Activated naive CD4-positive, alpha-beta T cell treated with anti-CD3 and anti-CD28 coated beads for 36 hours (primary cell): Measurements from ENCODE around the gene PSMA4. TPM values are rescaled to one million over a fixed set of nuclear protein-coding genes. Genes with fewer than 3 reads are reported as not detected.
A peak's percentile ranks its signal among the peaks of the same experiment; 100 is the strongest.

Experiments used
- CTCF ChIA-PET: fragments of 350-600 bp; sonication (Branson Sonifier 250); formaldehyde crosslinking; loops from one replicate; lab custom pipeline; 2021; ENCODE audit warnings: antibody characterized with exemption; lab: Charles Lee
- DNase-seq: peaks from one replicate; pipeline ENCODE4 v3.0.0-alpha.2; 2020
- H3K27ac Mint-ChIP-seq: one replicate; pipeline ENCODE4 v1.8.0; 2021; ENCODE audit warnings: mild to moderate bottlenecking, mixed read lengths
- H3K27me3 Mint-ChIP-seq: one replicate; pipeline ENCODE4 v1.8.0; 2021; ENCODE audit warnings: low read depth, mixed read lengths
- H3K36me3 Mint-ChIP-seq: one replicate; pipeline ENCODE4 v1.8.0; 2021; ENCODE audit warnings: low read depth, mixed read lengths
- H3K4me1 Mint-ChIP-seq: one replicate; pipeline ENCODE4 v1.8.0; 2021; ENCODE audit warnings: low read depth, mixed read lengths
- H3K4me3 Mint-ChIP-seq: one replicate; pipeline ENCODE4 v1.8.0; 2021; ENCODE audit warnings: mild to moderate bottlenecking, moderate library complexity, mixed read lengths
- H3K9me3 Mint-ChIP-seq: one replicate; pipeline ENCODE4 v1.8.0; 2021; ENCODE audit warnings: mixed read lengths
- intact Hi-C: fragments of 100-400 bp; cut with micrococcal nuclease; formaldehyde crosslinking; loops from one replicate; pipeline ENCODE4 v1.15.1; 2023
- total RNA-seq, 2 experiments: library from RNA; stranded (reverse); gene quantifications; one replicate each; pipeline ENCODE4 v1.2.3, GENCODE V29; 2021

Gene PSMA4
- total RNA-seq, 2 experiments from 2014 or later = 306 to 310 TPM

DNA sequence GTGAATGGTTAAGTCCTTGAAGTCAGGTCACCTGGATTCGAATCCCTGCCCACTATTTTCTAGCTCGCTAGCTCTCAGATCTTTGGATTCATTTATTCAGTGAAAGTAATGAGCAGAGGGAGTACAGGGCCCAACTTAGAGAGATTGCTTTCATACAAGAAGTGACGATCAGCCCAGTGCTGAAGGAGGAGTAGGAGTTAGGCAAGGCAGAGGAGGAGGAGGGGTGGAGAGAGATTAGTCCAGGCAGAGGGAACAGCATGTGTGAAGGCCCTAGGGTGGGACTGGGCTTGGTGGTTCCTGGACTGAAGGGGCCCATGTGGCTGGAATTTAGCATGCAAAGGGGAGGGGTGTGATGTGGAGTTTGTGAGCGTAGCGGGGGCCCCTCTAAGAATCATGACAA, 21.2 kb downstream of the PSMA4 start:
- H3K4me3 Mint-ChIP-seq = no peak overlapping the region
- H3K9me3 Mint-ChIP-seq = no peaks in the 10 kb centered on the region
- peaks cover 7% of the 10 kb centered on the region for H3K36me3 Mint-ChIP-seq
- DNase-seq = no peak
- H3K27me3 Mint-ChIP-seq = peaks cover 29% of the 10 kb centered on the region
- no peak overlapping the region for H3K27ac Mint-ChIP-seq
- peaks cover 15% of the 10 kb centered on the region for H3K4me1 Mint-ChIP-seq
- CTCF ChIA-PET = interaction anchor here (0.6 to 0.7 kb wide), 2 partner anchors 83 to 123 kb away, joined by 3 read pairs; partner anchors contain the start of gene IREB2
- intact Hi-C loops = loop anchor here (5.0 kb wide), 1 partner anchor 54 kb away; the partner anchor contains the start of gene HYKK

DNA sequence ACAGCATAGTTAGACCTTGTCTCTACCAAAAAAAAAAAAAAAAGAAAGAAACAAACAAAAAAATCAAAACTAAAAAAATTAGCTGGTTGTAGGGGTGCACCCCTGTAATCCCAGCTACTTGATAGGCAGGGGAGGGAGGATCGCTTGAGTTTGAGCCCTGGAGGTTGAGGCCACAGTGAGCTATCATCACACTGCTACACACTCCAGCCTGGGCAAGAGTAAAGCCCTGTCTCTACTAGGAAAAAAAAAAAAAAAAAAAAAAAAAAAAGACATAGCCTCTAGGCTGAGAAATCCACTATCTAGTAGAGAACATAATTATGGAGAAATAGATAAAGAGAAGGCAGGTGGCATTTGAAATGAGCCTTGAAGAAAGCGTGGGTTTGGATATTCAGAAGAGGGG, 22.8 kb downstream of the PSMA4 start:
- CTCF ChIA-PET = no interaction called here
- H3K27ac Mint-ChIP-seq = no peak overlapping the region
- no peak for DNase-seq
- peaks cover 2% of the 10 kb centered on the region for H3K36me3 Mint-ChIP-seq
- no peak overlapping the region for H3K4me3 Mint-ChIP-seq
- peaks cover 22% of the 10 kb centered on the region for H3K4me1 Mint-ChIP-seq
- intact Hi-C loops = loop anchor here (5.0 kb wide), 1 partner anchor 56 kb away; the partner anchor contains the start of gene HYKK
- H3K9me3 Mint-ChIP-seq = no peaks in the 10 kb centered on the region
- H3K27me3 Mint-ChIP-seq = peaks cover 36% of the 10 kb centered on the region

DNA sequence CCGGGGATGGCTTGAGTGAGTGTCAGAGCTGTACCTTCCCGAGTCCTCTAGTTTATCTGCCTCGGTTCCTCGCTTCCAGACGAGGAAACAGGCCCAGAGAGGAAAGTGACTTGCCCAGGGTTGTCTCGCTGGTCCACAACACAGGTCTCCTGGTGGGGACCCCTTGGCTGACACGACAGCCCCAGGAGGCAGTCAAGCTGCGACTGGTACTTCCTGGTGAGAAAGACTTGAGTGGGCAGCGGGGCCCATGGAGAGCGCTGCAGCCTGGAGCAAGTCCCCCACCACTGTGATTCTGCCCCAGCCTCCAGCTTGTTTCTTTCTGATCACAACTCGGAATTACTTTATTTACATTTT, 24.5 kb downstream of the PSMA4 start:
- Mint-ChIP-seq H3K27ac (no peak overlapping the region), H3K9me3 (no peaks in the 10 kb centered on the region), H3K27me3 (peaks cover 36% of the 10 kb centered on the region)

DNA sequence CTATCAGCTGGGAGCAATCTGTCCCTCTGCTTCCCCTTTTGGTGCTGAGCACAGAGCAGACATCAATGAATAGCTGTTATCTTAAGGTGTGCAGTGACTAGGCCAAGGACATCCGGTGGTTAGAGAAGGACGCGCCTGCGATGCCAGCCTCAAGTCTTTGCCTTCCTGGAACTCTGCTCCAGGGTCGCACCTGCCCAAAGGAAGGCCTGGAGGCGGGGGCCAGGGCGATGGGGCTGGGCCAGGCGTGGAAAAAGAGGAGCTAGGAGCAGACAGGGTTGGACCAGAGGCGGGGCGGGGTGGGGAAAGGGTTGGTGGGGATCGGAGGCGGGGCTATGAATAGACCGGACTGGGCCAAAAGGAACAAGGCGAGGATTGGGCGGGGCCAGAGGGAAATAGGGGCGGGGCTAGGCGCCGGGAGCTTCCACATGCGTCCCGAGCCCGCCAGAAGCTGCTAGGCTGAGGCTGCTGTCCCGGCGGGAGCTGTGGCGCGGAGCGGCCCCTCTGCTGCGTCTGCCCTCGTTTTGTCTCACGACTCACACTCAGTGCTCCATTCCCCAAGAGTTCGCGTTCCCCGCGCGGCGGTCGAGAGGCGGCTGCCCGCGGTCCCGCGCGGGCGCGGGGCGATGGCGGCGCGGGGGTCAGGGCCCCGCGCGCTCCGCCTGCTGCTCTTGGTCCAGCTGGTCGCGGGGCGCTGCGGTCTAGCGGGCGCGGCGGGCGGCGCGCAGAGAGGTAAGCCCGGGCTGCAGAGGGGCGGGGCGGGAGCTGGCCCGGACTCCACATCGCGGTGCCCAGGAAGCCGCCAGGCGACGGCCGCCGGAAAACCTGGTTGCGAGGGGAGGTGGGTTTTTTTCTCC, 25.1 kb downstream of the PSMA4 start, which contains the start of gene CHRNA5:
TSS of gene CHRNA5 (plus strand) at position 424 of the 854 bp plus-strand sequence. CDS start at position 624, 200 bp downstream.
- no peaks in the 10 kb centered on the region for H3K9me3 Mint-ChIP-seq
- DNase-seq = peak; percentile 46
- intact Hi-C loops = loop anchor here (1.0 kb wide), 1 partner anchor 263 kb away; no protein-coding TSS in a partner anchor
- no peak within 1 kb of the TSS for H3K27ac Mint-ChIP-seq
- H3K27me3 Mint-ChIP-seq = peaks cover 36% of the 10 kb centered on the region
- H3K36me3 Mint-ChIP-seq = no peaks in the 10 kb centered on the region
- peak within 1 kb of the TSS; percentile 80 for H3K4me3 Mint-ChIP-seq
- peaks cover 24% of the 10 kb centered on the region for H3K4me1 Mint-ChIP-seq
- CTCF ChIA-PET = interaction anchor here (0.8 to 1.0 kb wide), 2 partner anchors 74 to 128 kb away, joined by 3 read pairs; partner anchors contain the start of gene IREB2

More for the DNA sequence above, 24.5 kb downstream of the PSMA4 start:
- intact Hi-C loops = loop anchor here (1.0 to 5.0 kb wide), 2 partner anchors 57 to 262 kb away; partner anchors contain the start of gene HYKK
- Mint-ChIP-seq H3K4me1 (peaks cover 24% of the 10 kb centered on the region), H3K36me3 (no peaks in the 10 kb centered on the region), H3K4me3 (peak overlapping the region; percentile 80)
- CTCF ChIA-PET = interaction anchor here (1.0 kb wide), 1 partner anchor 74 kb away, joined by 3 read pairs; no protein-coding TSS in a partner anchor
- DNase-seq = no peak

DNA sequence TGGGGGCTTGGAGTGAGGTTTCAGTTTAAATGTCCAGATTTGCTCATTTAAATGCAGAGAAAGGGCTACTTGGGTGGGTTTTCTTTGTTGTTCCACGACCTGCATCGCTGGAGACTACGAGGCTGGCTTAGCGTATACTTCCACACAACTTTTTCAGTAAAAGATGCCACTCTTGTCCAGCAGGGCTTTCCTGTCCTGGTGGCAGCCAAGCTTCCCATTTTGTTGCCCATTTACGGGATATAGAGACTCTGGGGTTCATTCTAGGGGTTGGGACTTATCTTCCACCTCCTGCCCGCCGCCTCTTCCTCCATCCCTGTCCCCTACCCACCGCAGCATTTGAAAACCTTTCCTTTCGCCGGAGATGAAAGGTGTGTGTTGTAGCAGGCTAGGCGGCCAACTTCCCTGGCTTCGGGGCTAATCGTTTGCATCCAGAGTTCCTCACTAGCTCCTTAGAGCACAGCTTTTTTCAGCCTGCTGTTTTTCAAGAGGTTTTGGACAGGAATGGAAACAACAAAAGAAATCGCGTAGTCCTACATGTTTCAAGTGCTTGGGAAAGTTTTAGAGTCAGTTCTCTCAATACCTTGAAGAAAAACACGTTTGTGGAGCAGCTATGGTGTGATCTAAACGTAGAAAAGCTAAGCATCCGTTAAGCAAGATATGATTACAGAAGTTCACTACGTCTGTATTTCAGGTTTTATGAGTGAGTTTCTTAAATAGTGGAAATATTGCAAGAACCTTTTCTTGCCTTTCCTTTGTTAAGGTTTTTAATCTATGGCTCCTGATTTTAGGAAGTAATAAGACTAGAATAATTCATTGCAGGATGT, 25.9 kb downstream of the PSMA4 start:
- Mint-ChIP-seq H3K9me3 (no peaks in the 10 kb centered on the region), H3K4me1 (peaks cover 24% of the 10 kb centered on the region), H3K36me3 (no peaks in the 10 kb centered on the region), H3K27ac (no peak overlapping the region), H3K4me3 (peak overlapping the region; percentile 80), H3K27me3 (peaks cover 41% of the 10 kb centered on the region)
- CTCF ChIA-PET = interaction anchor here (0.8 kb wide), 1 partner anchor 129 kb away, joined by 3 read pairs; the partner anchor contains the start of gene IREB2
- intact Hi-C loops = loop anchor here (1.0 to 2.0 kb wide), 2 partner anchors 25 to 264 kb away; partner anchors contain the start of gene PSMA4
- no peak for DNase-seq

DNA sequence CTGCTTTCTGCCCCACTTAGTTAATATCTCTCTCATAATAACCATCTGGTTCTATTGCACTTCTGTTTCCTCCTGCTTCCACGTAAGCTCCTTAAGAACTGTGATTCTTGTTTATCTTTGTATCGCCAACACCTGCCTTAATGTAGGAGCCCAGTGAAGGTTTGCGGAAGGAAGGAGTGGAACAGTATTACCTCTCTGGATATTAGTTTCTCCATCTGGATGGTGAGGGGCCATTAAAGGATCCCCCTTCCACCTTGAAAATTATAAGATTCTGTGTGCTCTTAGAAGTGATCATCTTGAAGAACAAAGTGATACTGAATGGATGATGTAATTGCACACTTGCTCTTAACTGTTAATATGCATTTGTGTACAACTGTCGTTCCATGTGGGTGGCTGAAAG, 27.3 kb downstream of the PSMA4 start:
- peaks cover 38% of the 10 kb centered on the region for H3K27me3 Mint-ChIP-seq

DNA sequence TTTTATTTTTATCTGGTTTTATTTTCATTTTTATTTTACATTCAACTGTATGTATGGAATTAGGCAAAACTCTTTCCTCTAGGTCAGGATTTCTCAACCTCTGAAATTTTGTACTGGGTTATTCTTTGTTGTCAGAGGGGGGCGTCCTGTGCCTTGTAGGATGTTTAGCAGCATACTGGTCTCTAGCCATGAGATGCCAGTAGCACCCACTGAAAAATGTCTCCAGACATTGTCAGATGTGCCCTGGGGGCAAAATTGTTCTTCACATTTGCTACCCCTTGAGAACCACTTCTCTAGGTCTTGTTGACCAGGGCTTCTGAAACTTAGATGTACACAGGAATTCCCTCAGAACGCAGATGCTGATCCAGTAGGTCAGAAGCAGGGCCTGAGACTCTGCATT, 30.5 kb downstream of the PSMA4 start:
- Mint-ChIP-seq H3K4me1 (peaks cover 15% of the 10 kb centered on the region), H3K4me3 (no peak overlapping the region), H3K36me3 (no peaks in the 10 kb centered on the region), H3K9me3 (no peaks in the 10 kb centered on the region), H3K27me3 (peaks cover 22% of the 10 kb centered on the region), H3K27ac (no peak overlapping the region)
- intact Hi-C loops = no loop called here
- no peak for DNase-seq
- CTCF ChIA-PET = no interaction called here

More for the DNA sequence above, 27.3 kb downstream of the PSMA4 start:
- DNase-seq = no peak
- intact Hi-C loops = loop anchor here (2.0 kb wide), 1 partner anchor 27 kb away; the partner anchor contains the start of gene PSMA4
- no peaks in the 10 kb centered on the region for H3K36me3 Mint-ChIP-seq
- peaks cover 24% of the 10 kb centered on the region for H3K4me1 Mint-ChIP-seq
- CTCF ChIA-PET = no interaction called here
- no peaks in the 10 kb centered on the region for H3K9me3 Mint-ChIP-seq
- no peak overlapping the region for H3K4me3 Mint-ChIP-seq
- H3K27ac Mint-ChIP-seq = no peak overlapping the region

DNA sequence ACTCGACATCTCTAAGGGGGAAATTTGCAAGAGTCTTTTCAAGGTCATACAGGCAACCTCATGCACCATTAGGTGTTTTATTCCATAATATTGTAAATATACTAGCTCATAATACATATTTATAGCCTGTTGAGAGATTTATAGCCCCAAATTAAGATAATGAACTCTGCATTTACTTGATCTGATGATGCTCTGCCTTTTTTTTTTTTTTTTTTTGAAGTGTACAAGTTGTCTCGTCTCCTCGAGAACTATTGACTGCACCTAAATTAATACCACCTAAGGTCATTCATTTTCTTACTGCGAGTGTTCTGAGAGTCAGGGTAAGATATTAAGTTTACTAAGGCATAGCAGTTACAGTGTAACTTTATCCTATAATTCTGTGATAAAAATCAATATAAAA, 31.1 kb downstream of the PSMA4 start:
- H3K9me3 Mint-ChIP-seq = no peaks in the 10 kb centered on the region
- intact Hi-C loops = no loop called here
- CTCF ChIA-PET = no interaction called here
- H3K4me3 Mint-ChIP-seq = no peak overlapping the region
- peaks cover 16% of the 10 kb centered on the region for H3K27me3 Mint-ChIP-seq
- no peak for DNase-seq
- no peak overlapping the region for H3K27ac Mint-ChIP-seq
- no peaks in the 10 kb centered on the region for H3K36me3 Mint-ChIP-seq
- peaks cover 10% of the 10 kb centered on the region for H3K4me1 Mint-ChIP-seq

DNA sequence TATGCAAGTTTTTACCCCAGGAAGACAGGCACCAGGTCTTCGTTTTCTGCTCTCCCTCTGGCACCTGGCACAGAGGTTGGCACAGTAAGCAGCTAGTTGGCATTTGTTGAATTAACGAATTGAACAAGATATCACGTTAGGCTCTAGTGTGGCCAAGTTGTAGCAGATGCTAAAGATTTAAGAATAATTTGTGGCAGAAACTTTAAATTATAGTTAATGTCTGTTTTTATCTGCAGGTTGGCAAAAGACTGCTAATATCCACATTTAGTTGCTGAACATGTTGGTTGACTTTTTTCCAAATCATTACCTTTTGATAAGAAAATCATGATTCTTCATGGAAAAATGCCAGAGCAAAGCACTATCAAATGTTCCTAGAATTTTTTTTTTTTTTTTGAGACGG, 33.2 kb downstream of the PSMA4 start:
- Mint-ChIP-seq H3K9me3 (no peaks in the 10 kb centered on the region), H3K36me3 (no peaks in the 10 kb centered on the region), H3K27ac (no peak overlapping the region), H3K27me3 (peaks cover 5% of the 10 kb centered on the region), H3K4me3 (no peak overlapping the region), H3K4me1 (peaks cover 2% of the 10 kb centered on the region)
- CTCF ChIA-PET = no interaction called here
- no peak for DNase-seq
- intact Hi-C loops = no loop called here

DNA sequence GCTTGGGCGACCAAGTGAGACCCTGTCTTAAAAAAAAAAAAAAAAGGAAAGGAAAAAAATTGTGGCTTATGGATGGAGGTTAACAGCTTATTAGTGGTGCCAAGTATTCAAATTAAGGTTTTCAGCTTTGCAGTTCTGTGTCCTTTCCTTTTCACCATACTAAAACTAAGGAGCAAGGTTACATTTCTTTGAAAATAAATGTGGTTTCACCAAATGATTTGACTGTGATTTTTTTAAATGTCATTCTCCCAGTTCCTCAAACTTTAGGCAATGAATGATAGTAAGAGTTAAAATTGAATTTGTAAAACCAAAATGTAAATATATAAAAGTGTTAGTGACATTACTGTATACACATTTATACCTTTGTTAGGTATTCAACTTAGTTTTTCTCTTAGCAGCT, 34.7 kb downstream of the PSMA4 start:
- no peak for DNase-seq
- Mint-ChIP-seq H3K4me3 (no peak overlapping the region), H3K27ac (no peak overlapping the region), H3K9me3 (no peaks in the 10 kb centered on the region), H3K36me3 (no peaks in the 10 kb centered on the region), H3K27me3 (peaks cover 5% of the 10 kb centered on the region), H3K4me1 (no peaks in the 10 kb centered on the region)
- intact Hi-C loops = no loop called here
- CTCF ChIA-PET = interaction anchor here (0.7 kb wide), 1 partner anchor 25 kb away, joined by 3 read pairs; no protein-coding TSS in a partner anchor

DNA sequence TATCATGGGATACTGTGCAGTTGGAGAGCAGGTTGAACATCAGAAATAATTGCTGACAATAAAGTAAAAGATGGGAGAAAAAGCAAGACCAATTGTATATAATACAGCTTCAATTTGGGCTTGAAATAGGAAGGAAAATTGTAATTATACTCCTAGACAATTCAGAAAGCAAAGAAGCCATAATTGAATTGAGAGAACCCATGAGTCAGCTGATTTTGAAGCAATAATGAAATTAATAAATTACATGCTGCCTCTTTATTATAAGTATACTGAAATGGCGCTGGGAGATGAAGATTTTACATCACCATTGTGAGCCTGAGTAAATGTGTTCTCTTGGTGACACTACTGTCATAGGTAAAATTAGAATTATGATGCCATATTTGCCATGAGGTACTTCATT, 57.3 kb downstream of the PSMA4 start:
- intact Hi-C loops = no loop called here
- Mint-ChIP-seq H3K9me3 (no peaks in the 10 kb centered on the region), H3K4me1 (peaks cover 2% of the 10 kb centered on the region), H3K27ac (no peak overlapping the region), H3K36me3 (no peaks in the 10 kb centered on the region), H3K27me3 (no peaks in the 10 kb centered on the region), H3K4me3 (no peak overlapping the region)
- no peak for DNase-seq
- CTCF ChIA-PET = no interaction called here

DNA sequence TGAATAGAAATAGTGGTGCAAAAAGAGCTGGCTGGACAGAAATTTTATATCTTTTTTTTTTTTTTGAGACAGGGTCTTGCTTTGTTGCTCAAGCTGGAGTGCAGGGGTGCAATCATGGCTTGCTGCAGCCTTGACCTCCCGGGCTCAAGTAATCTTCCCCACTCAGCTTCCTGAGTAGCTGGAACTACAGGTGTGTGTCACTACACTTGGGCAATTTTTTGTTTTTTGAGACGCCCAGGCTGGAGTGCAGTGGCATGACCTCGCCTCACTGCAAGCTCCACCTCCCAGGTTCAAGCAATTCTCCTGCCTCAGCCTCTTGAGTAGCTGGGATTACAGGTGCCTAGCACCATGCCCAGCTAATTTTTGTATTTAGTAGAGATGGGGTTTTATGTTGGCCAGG, 58.1 kb downstream of the PSMA4 start:
- CTCF ChIA-PET = no interaction called here
- intact Hi-C loops = no loop called here
- H3K4me1 Mint-ChIP-seq = peaks cover 2% of the 10 kb centered on the region

More for the DNA sequence above, 58.1 kb downstream of the PSMA4 start:
- H3K9me3 Mint-ChIP-seq = no peaks in the 10 kb centered on the region
- H3K4me3 Mint-ChIP-seq = no peak overlapping the region
- H3K36me3 Mint-ChIP-seq = no peaks in the 10 kb centered on the region
- no peak overlapping the region for H3K27ac Mint-ChIP-seq
- no peaks in the 10 kb centered on the region for H3K27me3 Mint-ChIP-seq
- no peak for DNase-seq
